Panc1 (cell line): ENCODE measurements around the gene KRTAP20-1. TPM values are rescaled to one million over a fixed set of nuclear protein-coding genes. Genes with fewer than 3 reads are reported as not detected.

Experiments
- ATAC-seq: fragments of 200-7000 bp; cut with Tn5 transposase; 2 replicates; pipeline ENCODE4 v1.9.1; 2020; ENCODE audit warnings: mild to moderate bottlenecking, moderate library complexity
- BruUV-seq: library from RNA; stranded (reverse); fragments of 400-500 nt; replicated peaks from 2 replicates; lab custom pipeline; 2021; lab: Mats Ljungman, UMichigan
- CTCF ChIA-PET: fragments of 300-600 bp; sonication (Branson Sonifier 250); formaldehyde crosslinking; loops from one replicate; lab custom pipeline; 2022; ENCODE audit warnings: antibody characterized with exemption; lab: Charles Lee
- POLR2A ChIA-PET: fragments of 300-600 bp; sonication (Branson Sonifier 250); formaldehyde crosslinking; loops from one replicate; lab custom pipeline; 2022; ENCODE audit warnings: antibody characterized with exemption; lab: Charles Lee
- DNase-seq: peaks from one replicate; pipeline ENCODE4 v3.0.0-alpha.2; 2010; ENCODE audit warnings: low read depth, low spot score
- H3K27ac ChIP-seq: 2 replicates; pipeline ENCODE4 v1.5.1; 2011; ENCODE audit warnings: mild to moderate bottlenecking, low read length, inconsistent platforms
- H3K27me3 ChIP-seq: fragments of 200-500 bp; sonication (Bioruptor generic); 2 replicates; pipeline ENCODE4 v1.6.0; 2014; ENCODE audit warnings: low read length, inconsistent platforms; ENCODE audit not compliant: control insufficient read depth, insufficient read depth
- H3K36me3 ChIP-seq: fragments of 200-500 bp; sonication (Bioruptor generic); 2 replicates; pipeline ENCODE4 v1.5.1; 2014; ENCODE audit warnings: inconsistent platforms, mild to moderate bottlenecking, low read length, moderate library complexity; ENCODE audit not compliant: control insufficient read depth, insufficient read depth
- H3K4me1 ChIP-seq: 2 replicates; pipeline ENCODE4 v1.5.1; 2011; ENCODE audit warnings: inconsistent platforms, mild to moderate bottlenecking, low read length, moderate library complexity; ENCODE audit not compliant: control insufficient read depth, insufficient read depth
- H3K4me3 ChIP-seq, 2 experiments: 2 replicates each; pipeline ENCODE4 v1.5.1; 2011 to 2012; ENCODE audit warnings: low read depth in 2 of 2, low read length in 2 of 2, mild to moderate bottlenecking in 2 of 2, inconsistent platforms in 1 of 2, moderate library complexity in 1 of 2
- H3K9me3 ChIP-seq: fragments of 200-500 bp; sonication (Bioruptor generic); 2 replicates; pipeline ENCODE4 v1.5.1; 2014; ENCODE audit warnings: low read depth, mild to moderate bottlenecking, inconsistent platforms, low read length, moderate library complexity; ENCODE audit not compliant: control insufficient read depth, insufficient read depth
- POLR2AphosphoS5 ChIP-seq: IDR thresholded peaks from 2 replicates; pipeline ENCODE4 v1.6.1; 2012; ENCODE audit warnings: mild to moderate bottlenecking, low read depth, low read length, moderate library complexity
- SIN3A ChIP-seq: IDR thresholded peaks from 2 replicates; pipeline ENCODE4 v1.6.1; 2012; ENCODE audit warnings: low read depth, mild to moderate bottlenecking, low read length, moderate library complexity, borderline replicate concordance; ENCODE audit not compliant: insufficient read depth
- TCF7L2 ChIP-seq: IDR thresholded peaks from 2 replicates; pipeline ENCODE4 v1.6.1; 2011; ENCODE audit warnings: mild to moderate bottlenecking, low read depth, low read length, inconsistent platforms
- in situ Hi-C: cut with HindIII; loops from 2 replicates; pipeline ENCODE4 v1.10.0; 2016; ENCODE audit warnings: low sequenced_read_pairs, low pct_unique_long_range_greater_than_20kb
- intact Hi-C: fragments of 100-400 bp; cut with micrococcal nuclease; formaldehyde crosslinking; loops from one replicate; pipeline ENCODE4 v1.10.0; 2022; ENCODE audit not compliant: unreplicated experiment
- total RNA-seq: library from RNA; stranded (reverse); gene quantifications from one replicate; pipeline ENCODE4 v1.2.1, GENCODE V29; 2021; ENCODE audit not compliant: unreplicated experiment
- TF ChIP-seq, protein P1 (sequence below), 2 experiments: IDR thresholded peaks; 2 replicates each; pipeline ENCODE4 v1.6.1; 2011 to 2012; ENCODE audit warnings: low read depth in 2 of 2, control low read depth in 1 of 2, low read length in 1 of 2, mild to moderate bottlenecking in 1 of 2, moderate library complexity in 1 of 2; ENCODE audit not compliant: insufficient read depth in 1 of 2
- TF ChIP-seq, protein P2 (sequence below): fragments of 450-650 bp; IDR thresholded peaks from 2 replicates; pipeline ENCODE4 v1.5.1; 2017; ENCODE audit warnings: mild to moderate bottlenecking

The KRTAP20-1 gene
- total RNA-seq, 1 experiment from 2014 or later = not detected

DNA sequence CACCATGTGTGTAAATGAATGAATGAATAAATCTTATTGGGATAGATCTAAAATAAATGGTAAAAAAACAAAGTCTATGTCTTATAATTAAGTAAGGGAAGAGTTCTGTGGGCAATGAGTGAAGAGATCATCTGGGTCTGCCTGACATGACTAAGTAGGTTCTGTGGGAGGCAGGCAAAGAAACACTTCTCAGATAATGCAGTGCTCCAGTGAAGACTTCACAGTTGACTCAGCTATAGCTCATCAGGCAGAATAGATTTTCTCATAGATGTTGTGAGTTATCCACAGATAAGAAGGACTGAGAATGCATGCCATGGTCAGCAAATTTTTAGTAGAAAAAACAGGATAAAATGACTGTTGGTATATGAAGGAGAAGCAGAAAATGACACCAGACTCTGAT, 38.5 kb upstream of the KRTAP20-1 start:
- no peaks in the 10 kb centered on the region for H3K36me3 ChIP-seq
- no peak overlapping the region for H3K27ac ChIP-seq
- BruUV-seq = no TSS peak
- ChIA-PET CTCF (no interaction called here), POLR2A (no interaction called here)
- no peaks in the 10 kb centered on the region for H3K9me3 ChIP-seq
- no peak for TF ChIP-seq SIN3A
- TF ChIP-seq TCF7L2 = no peak
- no peak for TF ChIP-seq POLR2AphosphoS5
- TF ChIP-seq, protein P1, sequence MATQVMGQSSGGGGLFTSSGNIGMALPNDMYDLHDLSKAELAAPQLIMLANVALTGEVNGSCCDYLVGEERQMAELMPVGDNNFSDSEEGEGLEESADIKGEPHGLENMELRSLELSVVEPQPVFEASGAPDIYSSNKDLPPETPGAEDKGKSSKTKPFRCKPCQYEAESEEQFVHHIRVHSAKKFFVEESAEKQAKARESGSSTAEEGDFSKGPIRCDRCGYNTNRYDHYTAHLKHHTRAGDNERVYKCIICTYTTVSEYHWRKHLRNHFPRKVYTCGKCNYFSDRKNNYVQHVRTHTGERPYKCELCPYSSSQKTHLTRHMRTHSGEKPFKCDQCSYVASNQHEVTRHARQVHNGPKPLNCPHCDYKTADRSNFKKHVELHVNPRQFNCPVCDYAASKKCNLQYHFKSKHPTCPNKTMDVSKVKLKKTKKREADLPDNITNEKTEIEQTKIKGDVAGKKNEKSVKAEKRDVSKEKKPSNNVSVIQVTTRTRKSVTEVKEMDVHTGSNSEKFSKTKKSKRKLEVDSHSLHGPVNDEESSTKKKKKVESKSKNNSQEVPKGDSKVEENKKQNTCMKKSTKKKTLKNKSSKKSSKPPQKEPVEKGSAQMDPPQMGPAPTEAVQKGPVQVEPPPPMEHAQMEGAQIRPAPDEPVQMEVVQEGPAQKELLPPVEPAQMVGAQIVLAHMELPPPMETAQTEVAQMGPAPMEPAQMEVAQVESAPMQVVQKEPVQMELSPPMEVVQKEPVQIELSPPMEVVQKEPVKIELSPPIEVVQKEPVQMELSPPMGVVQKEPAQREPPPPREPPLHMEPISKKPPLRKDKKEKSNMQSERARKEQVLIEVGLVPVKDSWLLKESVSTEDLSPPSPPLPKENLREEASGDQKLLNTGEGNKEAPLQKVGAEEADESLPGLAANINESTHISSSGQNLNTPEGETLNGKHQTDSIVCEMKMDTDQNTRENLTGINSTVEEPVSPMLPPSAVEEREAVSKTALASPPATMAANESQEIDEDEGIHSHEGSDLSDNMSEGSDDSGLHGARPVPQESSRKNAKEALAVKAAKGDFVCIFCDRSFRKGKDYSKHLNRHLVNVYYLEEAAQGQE (IDR thresholded peaks at IDR 0.05; ENCODE audit: insufficient read depth in 1 of 2, low read depth in 2 of 2, low read length in 1 of 2) = no peak
- TF ChIP-seq, protein P2, sequence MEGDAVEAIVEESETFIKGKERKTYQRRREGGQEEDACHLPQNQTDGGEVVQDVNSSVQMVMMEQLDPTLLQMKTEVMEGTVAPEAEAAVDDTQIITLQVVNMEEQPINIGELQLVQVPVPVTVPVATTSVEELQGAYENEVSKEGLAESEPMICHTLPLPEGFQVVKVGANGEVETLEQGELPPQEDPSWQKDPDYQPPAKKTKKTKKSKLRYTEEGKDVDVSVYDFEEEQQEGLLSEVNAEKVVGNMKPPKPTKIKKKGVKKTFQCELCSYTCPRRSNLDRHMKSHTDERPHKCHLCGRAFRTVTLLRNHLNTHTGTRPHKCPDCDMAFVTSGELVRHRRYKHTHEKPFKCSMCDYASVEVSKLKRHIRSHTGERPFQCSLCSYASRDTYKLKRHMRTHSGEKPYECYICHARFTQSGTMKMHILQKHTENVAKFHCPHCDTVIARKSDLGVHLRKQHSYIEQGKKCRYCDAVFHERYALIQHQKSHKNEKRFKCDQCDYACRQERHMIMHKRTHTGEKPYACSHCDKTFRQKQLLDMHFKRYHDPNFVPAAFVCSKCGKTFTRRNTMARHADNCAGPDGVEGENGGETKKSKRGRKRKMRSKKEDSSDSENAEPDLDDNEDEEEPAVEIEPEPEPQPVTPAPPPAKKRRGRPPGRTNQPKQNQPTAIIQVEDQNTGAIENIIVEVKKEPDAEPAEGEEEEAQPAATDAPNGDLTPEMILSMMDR = no peak
- H3K27me3 ChIP-seq = no peaks in the 10 kb centered on the region
- ATAC-seq = no peak
- H3K4me1 ChIP-seq = no peaks in the 10 kb centered on the region
- in situ Hi-C loops = no loop called here
- no peak overlapping the region for H3K4me3 ChIP-seq
- DNase-seq = no peak
- intact Hi-C loops = no loop called here

DNA sequence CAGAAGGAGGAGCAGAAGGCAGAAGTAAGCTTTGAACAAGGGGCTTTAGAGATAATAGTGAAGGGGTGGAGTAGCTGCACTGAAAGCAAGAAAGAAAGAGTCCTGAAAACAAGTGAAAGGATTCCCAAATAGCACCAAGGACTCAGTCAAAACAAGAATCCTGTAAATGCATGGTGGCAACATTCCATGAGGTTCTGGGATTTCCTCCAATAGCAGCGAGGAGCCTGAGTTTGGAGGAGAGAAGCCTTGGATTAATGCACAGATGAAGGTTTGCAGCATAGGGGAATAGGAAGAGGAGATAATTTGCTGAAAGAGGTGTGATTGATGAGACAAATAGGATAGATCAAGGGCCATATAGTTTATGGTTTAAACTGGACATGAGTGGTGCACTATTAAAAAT, 36.9 kb upstream of the KRTAP20-1 start:
- intact Hi-C loops = no loop called here
- ATAC-seq = no peak
- no peaks in the 10 kb centered on the region for H3K27me3 ChIP-seq
- H3K4me3 ChIP-seq = no peak overlapping the region
- TF ChIP-seq, protein P1 (IDR thresholded peaks at IDR 0.05; ENCODE audit: insufficient read depth in 1 of 2, low read depth in 2 of 2, low read length in 1 of 2) = no peak
- no peak for TF ChIP-seq POLR2AphosphoS5
- TF ChIP-seq, protein P2 = no peak
- no peak for TF ChIP-seq SIN3A
- TF ChIP-seq TCF7L2 = no peak
- H3K27ac ChIP-seq = no peak overlapping the region
- CTCF ChIA-PET = no interaction called here
- BruUV-seq = no TSS peak
- DNase-seq = no peak
- in situ Hi-C loops = no loop called here
- no peaks in the 10 kb centered on the region for H3K9me3 ChIP-seq
- no peaks in the 10 kb centered on the region for H3K36me3 ChIP-seq
- POLR2A ChIA-PET = no interaction called here
- H3K4me1 ChIP-seq = no peaks in the 10 kb centered on the region
